GM20431 (cell line): ENCODE results near the gene OGDH.

Source experiments
- in situ Hi-C: fragments of 300-500 bp; cut with MseI, MboI; formaldehyde crosslinking; loops from one replicate; pipeline ENCODE4 v1.15.0; 2020; ENCODE audit warnings: low sequenced_read_pairs; ENCODE audit not compliant: unreplicated experiment

Gene OGDH

DNA sequence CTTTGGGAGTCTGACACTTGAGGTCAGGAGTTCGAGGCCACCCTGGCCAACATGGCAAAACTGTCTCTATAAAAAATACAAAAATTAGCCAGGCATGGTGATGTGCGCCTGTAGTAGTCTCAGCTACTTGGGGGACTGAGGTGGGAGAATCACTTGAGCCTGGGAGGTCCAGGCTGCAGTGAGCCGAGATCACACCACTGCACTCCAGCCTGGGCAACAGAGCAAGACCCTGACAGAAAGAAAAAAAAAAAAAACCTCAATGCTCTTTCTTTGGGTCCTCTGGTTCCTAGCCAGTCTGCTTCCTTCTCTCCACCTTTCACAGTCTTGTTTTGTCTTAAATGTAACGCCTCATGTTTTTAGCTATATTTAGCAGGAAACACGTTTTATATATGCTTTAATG lies 9.4 kb downstream of the OGDH start:
- in situ Hi-C loops = no loop called here

GRCh38 chr7:44616545-44616944 lies 10.1 kb downstream of the OGDH start:
- in situ Hi-C loops = no loop called here

DNA sequence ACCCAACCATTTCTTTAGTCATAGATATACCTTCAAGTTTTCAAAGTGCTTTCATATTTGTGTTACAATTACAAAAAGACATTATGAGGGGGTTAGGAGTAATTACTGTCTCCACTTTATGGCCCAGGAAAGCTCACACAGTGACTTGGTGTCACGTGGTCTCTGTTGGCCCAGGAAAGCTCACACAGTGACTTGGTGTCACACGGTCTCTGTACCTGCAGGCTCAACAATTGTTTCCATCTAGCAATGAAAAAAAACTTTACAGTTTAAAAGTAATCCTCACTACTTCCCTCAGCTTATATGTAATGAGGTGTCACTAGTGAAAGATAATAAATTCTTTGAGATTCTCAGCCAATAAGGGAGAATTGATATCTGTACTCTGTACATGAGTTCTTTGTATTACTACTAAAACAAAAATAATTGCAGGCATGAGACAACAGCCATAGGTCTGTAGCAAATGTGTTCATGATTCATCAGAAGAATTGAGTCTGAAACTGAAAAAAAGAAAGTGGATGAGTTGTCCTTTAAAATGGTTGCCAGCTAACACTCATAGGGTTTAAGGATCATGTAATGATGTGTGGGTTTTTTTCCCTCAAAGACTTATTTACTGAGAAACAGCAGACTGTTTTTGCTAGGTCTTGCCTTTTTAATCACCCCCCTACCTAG lies 10.9 kb downstream of the OGDH start:
- in situ Hi-C loops = no loop called here

- in situ Hi-C loops = no loop called here
Measured at GRCh38 chr7:44618045-44618444, 11.6 kb downstream of the OGDH start.

- in situ Hi-C loops = no loop called here
Measured at GRCh38 chr7:44618753-44619152, 12.3 kb downstream of the OGDH start.

GRCh38 chr7:44621034-44621749 lies 14.8 kb downstream of the OGDH start:
- in situ Hi-C loops = no loop called here

- in situ Hi-C loops = no loop called here
Measured at GRCh38 chr7:44621750-44622103, 15.3 kb downstream of the OGDH start.

DNA sequence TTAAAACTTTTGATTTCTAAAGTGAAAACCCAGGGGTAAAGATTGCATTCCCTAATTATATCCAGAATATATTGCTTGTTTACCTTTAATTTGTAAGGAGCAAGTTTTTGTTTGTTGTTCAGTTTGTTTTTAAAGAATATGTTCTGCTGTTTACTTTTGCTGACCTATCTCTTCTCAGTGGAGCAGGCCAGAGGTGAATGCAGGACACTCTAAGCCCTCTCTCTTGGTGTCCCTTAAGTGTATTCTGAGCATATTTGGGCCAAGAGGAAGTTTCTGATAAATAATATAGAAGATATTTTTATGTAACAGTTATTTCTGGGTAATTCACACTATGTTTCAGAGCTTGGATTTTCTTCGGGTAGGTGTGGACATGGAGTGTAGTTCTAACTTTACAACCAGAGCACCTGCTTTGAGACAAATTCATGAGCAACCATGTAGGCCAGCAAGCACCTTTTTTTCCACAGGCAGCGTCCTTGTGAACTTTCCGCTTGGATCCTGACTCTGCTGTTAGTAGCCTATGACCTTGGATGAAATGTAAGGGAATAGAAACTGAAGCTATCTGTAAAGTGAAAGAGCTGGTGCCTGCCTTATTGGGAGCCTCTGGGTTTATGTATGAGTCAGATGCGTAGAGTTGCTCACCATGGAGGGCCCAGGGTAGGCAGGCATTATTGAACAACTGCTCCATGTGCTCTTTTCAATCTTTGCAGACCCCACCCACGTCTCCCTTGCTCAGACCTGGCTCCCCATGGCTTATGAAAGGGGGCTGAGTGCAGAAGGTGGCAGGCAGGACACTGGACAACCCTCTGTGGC lies 16.1 kb downstream of the OGDH start:
- in situ Hi-C loops = no loop called here

DNA sequence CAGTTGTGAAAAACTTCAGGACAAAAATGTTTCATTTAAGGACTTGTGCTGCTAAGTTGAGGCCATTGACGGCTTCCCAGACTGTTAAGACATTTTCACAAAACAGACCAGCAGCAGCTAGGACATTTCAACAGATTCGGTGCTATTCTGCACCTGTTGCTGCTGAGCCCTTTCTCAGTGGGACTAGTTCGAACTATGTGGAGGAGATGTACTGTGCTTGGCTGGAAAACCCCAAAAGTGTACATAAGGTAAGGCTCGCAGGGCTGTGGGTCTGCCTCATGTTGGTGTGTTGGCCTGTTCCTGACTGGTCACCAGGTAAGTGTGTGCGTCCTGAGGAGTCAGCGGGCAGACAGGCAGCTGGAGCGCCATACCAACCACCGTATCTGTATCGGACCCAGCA lies 17.9 kb downstream of the OGDH start:
- in situ Hi-C loops = no loop called here

DNA sequence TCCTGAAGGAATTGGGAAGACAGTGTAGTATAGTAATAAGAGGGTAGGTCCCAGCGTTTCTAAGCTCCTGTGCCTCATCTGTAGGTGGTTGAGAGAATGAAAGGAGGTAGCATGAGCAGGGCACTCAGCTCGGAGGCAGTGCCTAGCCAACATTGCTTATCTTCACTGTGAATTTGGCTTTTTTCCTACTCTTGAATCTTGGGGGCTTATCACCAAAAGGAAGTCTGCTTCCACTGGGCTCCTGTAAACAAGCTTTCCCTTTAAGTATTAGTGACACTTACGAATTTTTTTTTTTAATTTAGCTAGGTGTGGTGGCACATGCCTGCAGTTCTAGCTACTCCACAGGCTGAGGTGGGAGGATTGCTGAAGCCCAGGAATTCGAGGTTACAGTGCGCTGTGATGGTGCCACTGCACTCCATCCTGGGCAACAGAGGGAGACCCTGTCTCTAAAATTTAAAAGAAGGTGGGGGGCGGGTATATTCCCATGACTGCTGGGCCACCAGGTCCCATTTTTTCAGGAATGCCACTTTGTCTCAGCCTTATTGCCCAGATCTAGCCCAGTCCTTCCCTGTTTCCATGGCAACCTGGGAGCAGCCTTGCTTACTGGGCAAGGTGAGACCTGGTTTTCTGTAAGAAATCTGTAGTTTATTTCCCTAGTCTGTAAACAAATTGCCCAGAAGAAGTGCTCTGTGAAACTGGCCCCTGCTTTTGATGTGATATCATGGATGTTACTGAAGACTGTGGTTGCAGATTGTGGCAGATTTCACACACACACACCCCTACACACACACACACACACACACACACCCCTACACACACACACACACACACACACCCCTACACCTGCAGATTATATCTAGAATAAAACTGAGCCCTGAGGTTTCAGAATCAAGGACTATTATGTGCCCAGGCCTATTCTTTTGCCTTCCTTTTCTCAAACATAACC lies 19.4 kb downstream of the OGDH start:
- in situ Hi-C loops = no loop called here

DNA sequence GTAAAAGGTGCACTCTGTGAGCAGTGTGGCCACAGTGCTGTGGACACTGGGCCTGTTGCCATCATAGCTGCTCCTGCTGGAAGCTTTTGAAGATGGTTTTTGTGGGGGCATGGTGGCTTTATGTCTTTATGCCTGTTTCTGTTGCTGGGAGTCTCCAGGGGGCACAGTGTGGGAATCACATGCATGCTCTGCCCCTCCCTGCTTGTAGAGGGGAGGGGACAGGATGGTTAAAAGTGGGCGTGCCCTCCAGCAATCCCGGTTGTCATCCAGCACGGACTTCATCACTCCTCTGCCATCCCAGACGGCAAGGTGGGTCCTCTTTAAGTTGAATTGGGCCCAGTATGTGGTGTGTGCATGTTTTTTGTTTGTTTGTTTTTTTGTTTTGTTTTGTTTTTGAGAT lies 20.2 kb downstream of the OGDH start:
- in situ Hi-C loops = no loop called here

GRCh38 chr7:44629829-44630522 lies 23.5 kb downstream of the OGDH start:
- in situ Hi-C loops = no loop called here

- in situ Hi-C loops = no loop called here
Measured at GRCh38 chr7:44630792-44631457, 24.5 kb downstream of the OGDH start.

- in situ Hi-C loops = no loop called here
Measured at GRCh38 chr7:44631458-44632115, 25.2 kb downstream of the OGDH start.

- in situ Hi-C loops = no loop called here
Measured at GRCh38 chr7:44632196-44632595, 25.8 kb downstream of the OGDH start.

DNA sequence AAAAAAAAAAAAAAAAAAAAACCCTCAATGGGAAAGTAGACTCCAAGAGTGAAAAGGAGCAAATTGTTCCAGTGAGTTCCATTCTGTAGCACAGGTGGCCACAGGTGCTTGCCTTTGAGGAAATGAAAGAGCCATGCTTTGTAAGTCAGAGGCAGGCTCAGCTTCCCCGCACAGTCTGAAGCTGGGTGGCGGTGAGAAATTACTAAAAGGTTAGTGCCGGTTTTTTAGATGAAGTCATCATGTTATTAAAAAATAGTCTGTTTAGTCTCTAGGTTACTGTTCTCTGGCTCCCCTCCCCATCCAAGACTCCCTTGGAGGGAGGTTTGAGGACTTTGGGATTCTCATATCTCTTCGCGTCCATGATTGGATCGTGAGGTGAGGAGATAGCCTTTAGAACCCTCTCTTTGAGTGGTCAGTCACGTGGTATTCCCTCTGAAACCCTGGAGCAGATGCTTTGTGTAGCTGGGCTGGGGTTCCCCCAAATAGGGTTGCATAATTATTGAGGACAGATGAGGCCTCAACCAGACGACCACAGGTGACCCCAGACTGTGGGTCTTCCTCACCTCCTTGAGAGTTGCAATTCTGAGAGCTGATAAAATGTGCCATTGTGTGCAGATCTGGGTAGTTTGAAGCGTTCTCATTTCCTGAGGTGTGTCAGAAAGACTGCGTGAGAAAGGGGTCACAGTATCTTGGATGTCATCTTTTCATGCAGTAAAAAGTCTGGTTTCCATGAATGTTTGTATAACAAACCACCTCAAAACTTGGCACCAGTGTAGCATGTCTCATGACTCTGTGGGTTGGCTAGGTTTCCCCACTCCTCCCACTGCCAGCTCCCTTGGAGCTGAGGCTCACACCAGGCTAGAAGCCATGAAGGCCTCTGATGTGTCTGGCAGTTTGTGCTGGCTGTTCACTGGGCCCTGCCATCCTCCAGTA lies 27.1 kb downstream of the OGDH start:
- in situ Hi-C loops = no loop called here

GRCh38 chr7:44634187-44634838 lies 27.9 kb downstream of the OGDH start:
- in situ Hi-C loops = no loop called here
